Spleen (tissue), 11 donors: ENCODE data around the gene OXER1. TPM values are rescaled to one million over a fixed set of nuclear protein-coding genes. Genes with fewer than 3 reads are reported as not detected.

Experiments
- DNase-seq: peaks from one replicate; pipeline ENCODE4 v3.0.0-alpha.2; 2020
- H3K27ac ChIP-seq, 8 donors: fragments of 200-600 bp; sonication (generic) in 7 of 8; 1 replicate in 4 of 8; 2 replicates in 4 of 8; pipeline versions ENCODE4 v1.5.0 to v1.8.0; 2016 to 2021; ENCODE audit warnings: inconsistent platforms in 4 of 8, mild to moderate bottlenecking in 4 of 8, moderate library complexity in 1 of 8
- H3K27me3 ChIP-seq, 7 donors: fragments of 200-600 bp; sonication (generic) in 6 of 7; replicated peaks in 1 of 7; 1 replicate in 4 of 7; 2 replicates in 3 of 7; pipeline versions ENCODE4 v1.5.0 to v1.8.0; 2016 to 2021; ENCODE audit warnings: inconsistent platforms in 3 of 7, mild to moderate bottlenecking in 1 of 7
- H3K36me3 ChIP-seq, 6 donors: fragments of 200-600 bp; sonication (generic) in 5 of 6; 1 replicate in 4 of 6; 2 replicates in 2 of 6; pipeline versions ENCODE4 v1.5.0 to v1.8.0; 2016 to 2021; ENCODE audit warnings: inconsistent platforms in 2 of 6
- H3K4me1 ChIP-seq, 6 donors: fragments of 200-600 bp; sonication (generic) in 5 of 6; 1 replicate in 3 of 6; 2 replicates in 3 of 6; pipeline versions ENCODE4 v1.5.0 to v1.8.0; 2016 to 2021; ENCODE audit warnings: inconsistent platforms in 3 of 6
- H3K4me3 ChIP-seq, 8 donors: fragments of 200-600 bp; sonication (generic) in 7 of 8; 1 replicate in 4 of 8; 2 replicates in 4 of 8; pipeline versions ENCODE4 v1.5.0 to v1.8.0; 2016 to 2021; ENCODE audit warnings: inconsistent platforms in 4 of 8, mild to moderate bottlenecking in 4 of 8, moderate library complexity in 2 of 8
- H3K9me3 ChIP-seq, 8 donors: fragments of 200-600 bp; sonication (generic) in 7 of 8; 1 replicate in 4 of 8; 2 replicates in 4 of 8; pipeline versions ENCODE4 v1.5.0 to v1.8.0; 2016 to 2021; ENCODE audit warnings: inconsistent platforms in 4 of 8
- POLR2A ChIP-seq, 3 donors: fragments of 450-650 bp; IDR thresholded peaks; one replicate each; pipeline ENCODE4 v1.5.1; 2017; ENCODE audit warnings: antibody characterized with exemption in 3 of 3, mild to moderate bottlenecking in 1 of 3
- POLR2AphosphoS5 ChIP-seq, 3 donors: sonication (generic); formaldehyde crosslinking; IDR thresholded peaks; one replicate each; pipeline ENCODE4 v1.5.1; 2017; ENCODE audit warnings: antibody characterized with exemption in 3 of 3
- WGBS, 5 donors: extraction: QIAGEN DNeasy Blood & Tissue Kit in 3 of 5; methylation state at CpG; one replicate each; pipeline versions ENCODE4 v1.1.5 to v1.1.7; 2013 to 2018; 5-methylcytosine and 5-hydroxymethylcytosine counted together
- intact Hi-C: fragments of 100-400 bp; cut with DNase I; formaldehyde crosslinking; loops from one replicate; pipeline ENCODE4 v1.15.0; 2023; ENCODE audit warnings: low total_unique reads
- polyA plus RNA-seq, 3 donors: library from polyadenylated mRNA; stranded (reverse); fragments of 200-250 nt; gene quantifications; one replicate each; pipeline ENCODE4 v1.2.1, GENCODE V29; 2013
- total RNA-seq, 7 donors: library from RNA; depleted of rRNA in 3 of 7; stranded (reverse); fragments of >200 nt in 3 of 7; fragmentation: NEBNext Ultra II Directional in 4 of 7; extraction: Animal tissue kit (Norgen Biotek cat#: 25700) in 4 of 7; gene quantifications; one replicate each; pipeline versions ENCODE4 v1.1.0 to v1.2.1, GENCODE V29; 2016 to 2021
- TF ChIP-seq, protein P1 (sequence below), 11 experiments: fragments of 200-600 bp in 7 of 11; fragments of 450-650 bp in 4 of 11; sonication (generic) in 4 of 11; IDR thresholded peaks in 8 of 11; conservative IDR thresholded peaks in 3 of 11; 1 replicate in 7 of 11; 2 replicates in 4 of 11; pipeline versions ENCODE4 v1.4.0 to v1.8.0; 2016 to 2021; ENCODE audit warnings: antibody characterized with exemption in 11 of 11, inconsistent platforms in 4 of 11, mild to moderate bottlenecking in 1 of 11
- donor health status: healthy with polysubstance abuse.
- donor health status: DM: no; HTN: no; CAD: no; lungs with moderate emphysema.
- donor health status: DM: no; HTN: no; CAD: no.
- donor health status: Bipolar disorder and iron deficiency.
- donor health status: healthy.
- donor health status: DM: no; HTN: no; CAD: no.
- donor health status: DM: yes; HTN: yes; CAD: no.

OXER1 gene
- total and polyA plus RNA-seq, 10 donors: 1.3 to 6.3 (median 3.3) TPM

DNA sequence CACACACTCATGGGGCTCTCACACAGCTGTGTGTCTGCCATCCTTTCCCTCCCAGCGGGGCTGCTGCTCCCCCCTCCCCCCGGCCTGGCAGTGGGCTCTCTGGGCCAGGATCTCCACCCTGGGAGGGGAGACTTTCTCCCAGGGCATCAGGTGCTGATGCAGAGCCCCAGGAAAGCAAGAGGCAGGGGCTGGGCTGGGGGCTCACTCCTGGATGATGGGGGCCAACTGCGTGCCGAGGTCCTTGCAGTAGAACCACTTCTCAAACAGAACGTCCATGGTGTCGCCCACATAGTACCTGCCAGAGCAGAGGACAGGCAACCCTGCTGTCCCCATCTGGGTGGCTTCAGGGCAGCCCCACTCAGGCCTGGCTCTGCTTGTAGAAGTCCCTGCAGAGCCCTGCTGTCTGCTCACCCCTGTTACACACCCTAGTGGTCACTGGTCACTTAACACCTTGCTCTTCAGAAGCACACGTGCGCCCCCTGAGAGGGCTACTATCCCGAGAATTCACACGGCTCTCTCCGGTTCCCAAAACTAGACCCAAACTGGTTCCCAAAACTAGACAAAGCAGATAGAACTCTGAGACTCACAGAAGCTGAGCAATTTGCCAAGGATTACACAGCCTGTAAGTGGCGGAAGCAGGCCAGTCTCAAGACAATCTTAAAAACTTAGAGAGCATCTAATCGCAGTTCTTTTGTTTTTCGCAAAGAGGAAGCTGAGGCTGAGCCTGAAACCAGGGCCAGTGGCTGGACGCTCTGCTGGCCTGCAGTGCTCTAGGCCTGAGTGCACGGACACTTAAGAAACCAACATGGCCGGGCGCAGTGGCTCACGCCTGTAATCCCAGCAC is 6.6 kb upstream of the OXER1 start:
- no peaks in the 10 kb centered on the region for H3K27me3 ChIP-seq
- no peaks in the 10 kb centered on the region for H3K9me3 ChIP-seq
- no peak for DNase-seq
- H3K4me1 ChIP-seq: peaks cover 0 to 18% (median 0%) of the 10 kb centered on the region in 6 donors
- no peaks in the 10 kb centered on the region for H3K36me3 ChIP-seq
- H3K27ac ChIP-seq: peak overlapping the region in 2 of 8 donors; percentile 10 to 51
- intact Hi-C loops: no loop called here
- TF ChIP-seq, protein P1, sequence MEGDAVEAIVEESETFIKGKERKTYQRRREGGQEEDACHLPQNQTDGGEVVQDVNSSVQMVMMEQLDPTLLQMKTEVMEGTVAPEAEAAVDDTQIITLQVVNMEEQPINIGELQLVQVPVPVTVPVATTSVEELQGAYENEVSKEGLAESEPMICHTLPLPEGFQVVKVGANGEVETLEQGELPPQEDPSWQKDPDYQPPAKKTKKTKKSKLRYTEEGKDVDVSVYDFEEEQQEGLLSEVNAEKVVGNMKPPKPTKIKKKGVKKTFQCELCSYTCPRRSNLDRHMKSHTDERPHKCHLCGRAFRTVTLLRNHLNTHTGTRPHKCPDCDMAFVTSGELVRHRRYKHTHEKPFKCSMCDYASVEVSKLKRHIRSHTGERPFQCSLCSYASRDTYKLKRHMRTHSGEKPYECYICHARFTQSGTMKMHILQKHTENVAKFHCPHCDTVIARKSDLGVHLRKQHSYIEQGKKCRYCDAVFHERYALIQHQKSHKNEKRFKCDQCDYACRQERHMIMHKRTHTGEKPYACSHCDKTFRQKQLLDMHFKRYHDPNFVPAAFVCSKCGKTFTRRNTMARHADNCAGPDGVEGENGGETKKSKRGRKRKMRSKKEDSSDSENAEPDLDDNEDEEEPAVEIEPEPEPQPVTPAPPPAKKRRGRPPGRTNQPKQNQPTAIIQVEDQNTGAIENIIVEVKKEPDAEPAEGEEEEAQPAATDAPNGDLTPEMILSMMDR (IDR thresholded peaks at IDR 0.05 in 8 of 11, conservative IDR thresholded peaks at IDR 0.05 in 3 of 11): peak in 8 of 11 experiments; percentile 20 to 48 (median 38)
- TF ChIP-seq POLR2AphosphoS5 (IDR thresholded peaks at IDR 0.05): no peak
- WGBS, 5 donors: 72 to 87% (median 80%) methylated on average over 16 to 19 of the region's 19 CpGs
- no peak overlapping the region for H3K4me3 ChIP-seq

DNA sequence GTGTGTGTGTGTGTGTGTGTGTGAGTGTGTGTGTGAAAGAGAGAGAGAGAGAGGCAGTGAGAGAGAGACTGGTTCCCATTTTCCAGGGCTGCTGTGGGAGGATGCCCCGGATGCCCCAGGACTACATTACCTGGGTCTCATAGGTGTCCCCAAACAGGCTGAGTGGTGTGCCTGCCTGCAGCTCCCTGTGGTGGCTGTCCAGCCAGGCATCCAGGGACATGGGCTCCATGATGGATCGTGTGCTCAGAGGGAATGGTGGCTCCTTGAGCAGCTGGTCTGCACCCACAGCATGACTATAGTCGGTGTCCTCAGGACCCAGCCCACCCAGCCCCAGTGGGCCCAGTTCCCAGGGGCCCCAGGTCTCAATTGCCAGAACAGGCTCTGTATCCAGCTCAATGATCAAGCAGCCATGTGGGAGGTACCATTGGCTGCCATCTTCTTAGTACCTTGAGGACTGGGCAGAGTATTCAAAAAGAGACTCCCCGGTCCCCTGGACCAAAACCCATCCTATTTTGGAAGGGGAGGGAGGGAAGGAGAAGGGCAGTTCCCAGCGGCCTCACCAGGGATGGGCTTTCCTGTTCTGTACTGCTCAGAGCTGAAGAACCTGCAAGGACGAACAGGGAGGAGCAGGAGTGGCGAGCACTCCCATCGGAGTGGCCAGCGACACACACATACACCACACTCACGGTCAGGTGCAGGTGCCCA is 5.8 kb upstream of the OXER1 start:
- no peaks in the 10 kb centered on the region for H3K36me3 ChIP-seq
- peaks cover 0 to 16% (median 0%) of the 10 kb centered on the region in 6 donors for H3K4me1 ChIP-seq
- intact Hi-C loops: no loop called here
- no peak for TF ChIP-seq POLR2AphosphoS5 (IDR thresholded peaks at IDR 0.05)
- no peak for TF ChIP-seq POLR2A (IDR thresholded peaks at IDR 0.05)
- TF ChIP-seq, protein P1 (IDR thresholded peaks at IDR 0.05 in 8 of 11, conservative IDR thresholded peaks at IDR 0.05 in 3 of 11): no peak
- DNase-seq: no peak
- H3K4me3 ChIP-seq: no peak overlapping the region
- no peak overlapping the region for H3K27ac ChIP-seq
- no peaks in the 10 kb centered on the region for H3K9me3 ChIP-seq
- 86 to 97% (median 91%) methylated on average over 7 to 10 of the region's 10 CpGs for WGBS, 5 donors
- no peaks in the 10 kb centered on the region for H3K27me3 ChIP-seq

DNA sequence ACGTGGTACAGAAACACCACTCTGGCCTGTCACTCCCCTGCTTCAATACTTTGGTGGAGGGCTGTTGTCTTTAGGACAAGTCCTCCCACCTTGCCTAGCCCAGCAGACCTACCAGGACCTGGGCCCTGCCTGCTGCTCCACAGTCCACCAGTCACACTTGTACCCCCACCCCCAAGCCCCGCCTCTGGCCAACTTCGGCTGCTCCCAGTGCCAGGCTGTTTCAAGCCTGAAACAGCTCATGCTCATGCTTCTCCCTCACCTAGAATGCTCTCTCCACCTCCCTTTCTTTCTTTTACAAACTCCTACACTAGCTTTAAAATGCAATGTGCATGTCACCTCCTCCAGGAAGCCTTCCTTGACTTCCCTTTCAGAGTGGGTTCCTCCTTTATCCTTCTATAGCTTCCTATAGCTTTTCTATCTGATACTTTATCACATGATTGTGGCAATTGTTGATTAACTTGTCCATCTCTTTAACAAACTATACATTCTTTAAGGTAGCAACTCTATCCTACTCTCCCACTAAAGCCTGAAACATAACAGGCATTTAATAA is 4.8 kb upstream of the OXER1 start:
- DNase-seq: no peak
- H3K27me3 ChIP-seq: no peaks in the 10 kb centered on the region
- 62 to 90% (median 67%) methylated on average over 3 of the region's 3 CpGs for whole genome bisulfite sequencing, 5 donors
- H3K27ac ChIP-seq: no peak overlapping the region
- TF ChIP-seq POLR2A (IDR thresholded peaks at IDR 0.05) (no peak), POLR2AphosphoS5 (IDR thresholded peaks at IDR 0.05) (no peak)
- TF ChIP-seq, protein P1 (IDR thresholded peaks at IDR 0.05 in 8 of 11, conservative IDR thresholded peaks at IDR 0.05 in 3 of 11): no peak
- H3K9me3 ChIP-seq: no peaks in the 10 kb centered on the region
- no peak overlapping the region for H3K4me3 ChIP-seq
- H3K36me3 ChIP-seq: no peaks in the 10 kb centered on the region
- intact Hi-C loops: no loop called here
- H3K4me1 ChIP-seq: peaks cover 0 to 26% (median 0%) of the 10 kb centered on the region in 6 donors
